H1 (cell line): Measurements from ENCODE around the gene TMEM260. TPM values are rescaled to one million over a fixed set of nuclear protein-coding genes. Genes with fewer than 3 reads are reported as not detected.

ENCODE experiments used
- CTCF ChIA-PET: fragments of 300-600 bp; sonication (Branson Sonifier 250); formaldehyde crosslinking; loops from one replicate; lab custom pipeline; 2021; ENCODE audit not compliant: partially characterized antibody; lab: Charles Lee
- POLR2A ChIA-PET: fragments of 300-600 bp; sonication (Branson Sonifier 250); formaldehyde crosslinking; loops from one replicate; lab custom pipeline; 2021; ENCODE audit warnings: inconsistent platforms; ENCODE audit not compliant: partially characterized antibody; lab: Charles Lee
- DNase-seq, 2 experiments: peaks; one replicate each; pipeline versions ENCODE4 v3.0.0 to v3.0.0-alpha.2; 2010 to 2022; ENCODE audit warnings: low spot score in 2 of 2, low read depth in 1 of 2, mixed read lengths in 1 of 2
- FAIRE-seq: peaks from 2 replicates; lab custom pipeline; 2011; peaks lifted over from hg19 to GRCh38; lab: Jason Lieb, UNC
- H2AFZ ChIP-seq: 2 replicates; pipeline ENCODE4 v1.8.1; 2012; ENCODE audit warnings: low read length, inconsistent platforms
- H2AK5ac ChIP-seq: 2 replicates; pipeline ENCODE4 v1.6.1; 2013; ENCODE audit warnings: low read depth, low read length
- H2BK120ac ChIP-seq: replicated peaks from 2 replicates; pipeline ENCODE3; 2013; ENCODE audit warnings: low read depth, low read length, inconsistent platforms
- H2BK12ac ChIP-seq: 2 replicates; pipeline ENCODE4 v1.6.1; 2013; ENCODE audit warnings: low read depth, low read length
- H2BK15ac ChIP-seq: 2 replicates; pipeline ENCODE4 v1.6.1; 2013; ENCODE audit warnings: low read length
- H2BK20ac ChIP-seq: 2 replicates; pipeline ENCODE4 v1.6.1; 2013; ENCODE audit warnings: low read length
- H2BK5ac ChIP-seq: 2 replicates; pipeline ENCODE4 v1.6.1; 2013; ENCODE audit warnings: low read depth, low read length
- H3K14ac ChIP-seq: 2 replicates; pipeline ENCODE4 v1.6.1; 2013; ENCODE audit warnings: inconsistent platforms; ENCODE audit not compliant: insufficient read length
- H3K18ac ChIP-seq: 2 replicates; pipeline ENCODE4 v1.6.1; 2013; ENCODE audit warnings: low read length; ENCODE audit errors: extremely low read depth
- H3K23ac ChIP-seq: 2 replicates; pipeline ENCODE4 v1.6.1; 2013; ENCODE audit warnings: inconsistent platforms; ENCODE audit not compliant: insufficient read length
- H3K23me2 ChIP-seq: 2 replicates; pipeline ENCODE4 v1.6.1; 2013; ENCODE audit warnings: low read depth, low read length
- H3K27ac ChIP-seq: 2 replicates; pipeline ENCODE4 v1.6.1; 2011; ENCODE audit warnings: low read depth, low read length, inconsistent platforms
- H3K27me3 ChIP-seq, 4 experiments: replicated peaks in 1 of 4; 1 replicate in 1 of 4; 2 replicates in 3 of 4; pipeline versions ENCODE4 v1.6.1 to v1.8.1; 2011 to 2013; ENCODE audit warnings: low read length in 3 of 4, mild to moderate bottlenecking in 3 of 4, inconsistent platforms in 2 of 4, mixed read lengths in 2 of 4, moderate library complexity in 1 of 4; ENCODE audit not compliant: control insufficient read depth in 3 of 4, insufficient read depth in 3 of 4; ENCODE audit errors: extremely low read depth in 1 of 4
- H3K36me3 ChIP-seq, 4 experiments: 2 replicates each; pipeline versions ENCODE4 v1.6.1 to v1.8.1; 2011 to 2013; ENCODE audit warnings: mild to moderate bottlenecking in 4 of 4, low read length in 3 of 4, moderate library complexity in 2 of 4, control low read depth in 1 of 4, inconsistent platforms in 1 of 4; ENCODE audit not compliant: insufficient read depth in 4 of 4, control insufficient read depth in 2 of 4
- H3K4ac ChIP-seq: replicated peaks from 2 replicates; pipeline ENCODE3; 2013; ENCODE audit warnings: low read length, low read depth, mixed read lengths, inconsistent platforms; ENCODE audit not compliant: insufficient read length
- H3K4me1 ChIP-seq, 4 experiments: replicated peaks in 1 of 4; 1 replicate in 1 of 4; 2 replicates in 3 of 4; pipeline versions ENCODE4 v1.6.1 to v1.8.1; 2011 to 2013; ENCODE audit warnings: low read length in 3 of 4, inconsistent platforms in 2 of 4, mixed read lengths in 1 of 4; ENCODE audit not compliant: insufficient read depth in 4 of 4, control insufficient read depth in 3 of 4
- H3K4me2 ChIP-seq, 2 experiments: 2 replicates each; pipeline versions ENCODE4 v1.6.1 to v1.8.1; 2011 to 2013; ENCODE audit warnings: low read depth in 2 of 2, low read length in 2 of 2, control low read depth in 1 of 2, inconsistent platforms in 1 of 2, mild to moderate bottlenecking in 1 of 2; ENCODE audit not compliant: insufficient read depth in 1 of 2
- H3K4me3 ChIP-seq, 4 experiments: fragments of 200-600, 300-600 bp in 1 of 4; sonication (generic), shearing (Covaris generic), sonication (Bioruptor Twin) in 1 of 4; 2 replicates each; pipeline versions ENCODE4 v1.5.1 to v1.8.1; 2011 to 2016; ENCODE audit warnings: low read length in 4 of 4, low read depth in 3 of 4, control low read depth in 2 of 4, inconsistent platforms in 2 of 4, mild to moderate bottlenecking in 2 of 4, mixed read lengths in 1 of 4, moderate library complexity in 1 of 4; ENCODE audit not compliant: insufficient read depth in 2 of 4; ENCODE audit errors: extremely low read depth in 1 of 4
- H3K56ac ChIP-seq: replicated peaks from 2 replicates; pipeline ENCODE3; 2013; ENCODE audit warnings: low read depth, mild to moderate bottlenecking, mixed read lengths, low read length, inconsistent platforms; ENCODE audit not compliant: insufficient read length
- H3K79me1 ChIP-seq: 2 replicates; pipeline ENCODE4 v1.6.1; 2013; ENCODE audit warnings: low read depth, low read length, control low read depth
- H3K79me2 ChIP-seq, 2 experiments: 2 replicates each; pipeline versions ENCODE4 v1.6.1 to v1.8.1; 2012 to 2013; ENCODE audit warnings: low read length in 2 of 2, mild to moderate bottlenecking in 2 of 2, inconsistent platforms in 1 of 2; ENCODE audit not compliant: insufficient read depth in 2 of 2, control insufficient read depth in 1 of 2
- H3K9ac ChIP-seq, 4 experiments: replicated peaks in 1 of 4; 1 replicate in 1 of 4; 2 replicates in 3 of 4; pipeline versions ENCODE4 v1.6.1 to v1.8.1; 2011 to 2013; ENCODE audit warnings: low read depth in 3 of 4, low read length in 3 of 4, control low read depth in 2 of 4, mild to moderate bottlenecking in 2 of 4, moderate library complexity in 2 of 4, inconsistent platforms in 1 of 4; ENCODE audit errors: extremely low read depth in 1 of 4
- H3K9me3 ChIP-seq, 2 experiments: 2 replicates each; pipeline versions ENCODE4 v1.6.1 to v1.8.1; 2012 to 2013; ENCODE audit warnings: mild to moderate bottlenecking in 2 of 2, moderate library complexity in 2 of 2, control low read depth in 1 of 2, inconsistent platforms in 1 of 2, low read depth in 1 of 2, low read length in 1 of 2, mixed read lengths in 1 of 2; ENCODE audit not compliant: insufficient read depth in 2 of 2
- H4K20me1 ChIP-seq, 2 experiments: replicated peaks in 1 of 2; 2 replicates each; pipeline versions ENCODE3 to v1.8.1; 2011 to 2013; ENCODE audit warnings: inconsistent platforms in 2 of 2, low read length in 2 of 2, mild to moderate bottlenecking in 1 of 2; ENCODE audit not compliant: insufficient read depth in 2 of 2, control insufficient read depth in 1 of 2
- H4K5ac ChIP-seq: 2 replicates; pipeline ENCODE4 v1.6.1; 2013; ENCODE audit warnings: low read length, low read depth, mixed read lengths, inconsistent platforms; ENCODE audit not compliant: insufficient read length
- H4K8ac ChIP-seq: 2 replicates; pipeline ENCODE4 v1.8.0; 2013; ENCODE audit warnings: mild to moderate bottlenecking, moderate library complexity, low read length, inconsistent platforms; ENCODE audit not compliant: insufficient read depth; ENCODE audit errors: extremely low read depth
- H4K91ac ChIP-seq: replicated peaks from 2 replicates; pipeline ENCODE3; 2013; ENCODE audit warnings: low read length, mixed read lengths, inconsistent platforms; ENCODE audit not compliant: insufficient read length
- CHD2 ChIP-seq: IDR thresholded peaks from 2 replicates; pipeline ENCODE4 v1.6.1; 2012; ENCODE audit warnings: low read length, improper control_type of control experiment
- E2F6 ChIP-seq: IDR thresholded peaks from 2 replicates; pipeline ENCODE4 v1.6.1; 2012; ENCODE audit warnings: inconsistent platforms
- EGR1 ChIP-seq: IDR thresholded peaks from 2 replicates; pipeline ENCODE4 v1.6.1; 2011; ENCODE audit warnings: low read depth, low read length, borderline replicate concordance
- FOSL1 ChIP-seq: IDR thresholded peaks from 2 replicates; pipeline ENCODE4 v1.6.1; 2011; ENCODE audit warnings: mild to moderate bottlenecking, low read depth, low read length, moderate library complexity; ENCODE audit not compliant: insufficient read depth
- MAX ChIP-seq: IDR thresholded peaks from 2 replicates; pipeline ENCODE4 v1.6.1; 2012; ENCODE audit warnings: inconsistent platforms
- PHF8 ChIP-seq: fragments of 200-600 bp; sonication (generic); conservative IDR thresholded peaks from 2 replicates; pipeline ENCODE4 v1.7.1; 2012; ENCODE audit warnings: low read depth, mild to moderate bottlenecking, inconsistent platforms, low read length, moderate library complexity
- POU5F1 ChIP-seq: IDR thresholded peaks from 2 replicates; pipeline ENCODE4 v1.6.1; 2011; ENCODE audit warnings: low read depth, mild to moderate bottlenecking, low read length, moderate library complexity
- RXRA ChIP-seq: IDR thresholded peaks from 2 replicates; pipeline ENCODE4 v1.6.1; 2011; ENCODE audit warnings: low read depth, mild to moderate bottlenecking, low read length, moderate library complexity; ENCODE audit not compliant: insufficient read depth
- SP2 ChIP-seq: IDR thresholded peaks from 2 replicates; pipeline ENCODE4 v1.6.1; 2012; ENCODE audit warnings: mild to moderate bottlenecking, low read length, inconsistent platforms
- SUZ12 ChIP-seq: fragments of 200-600 bp; sonication (generic); IDR thresholded peaks from 2 replicates; pipeline ENCODE4 v1.6.1; 2012; ENCODE audit warnings: mild to moderate bottlenecking, inconsistent platforms, low read length, moderate library complexity, mixed read lengths
- TAF1 ChIP-seq: IDR thresholded peaks from 2 replicates; pipeline ENCODE4 v1.6.1; 2011; ENCODE audit warnings: mild to moderate bottlenecking, low read depth, low read length
- TAF7 ChIP-seq: optimal IDR thresholded peaks from 2 replicates; pipeline ENCODE3; 2011; ENCODE audit warnings: low read depth, mild to moderate bottlenecking, inconsistent platforms, low read length, moderate library complexity, borderline replicate concordance
- TEAD4 ChIP-seq: IDR thresholded peaks from 2 replicates; pipeline ENCODE4 v1.6.1; 2012; ENCODE audit warnings: low read depth, low read length, inconsistent platforms, mixed read lengths
- ZNF274 ChIP-seq: IDR thresholded peaks from 2 replicates; pipeline ENCODE4 v1.7.0; 2012; ENCODE audit warnings: low read length, borderline replicate concordance; ENCODE audit errors: extremely low read depth
- WGBS, 2 experiments: shearing (Covaris generic) in 1 of 2; methylation state at CpG; one replicate each; pipeline versions ENCODE4 v1.1.6 to v1.1.7; 2013 to 2015; ENCODE audit warnings: low lambda C conversion rate in 2 of 2, mixed read lengths in 2 of 2, inconsistent platforms in 1 of 2, low coverage in 1 of 2, missing lambda C conversion rate in 1 of 2; ENCODE audit not compliant: insufficient replicate concordance in 2 of 2, insufficient coverage in 1 of 2, insufficient read length in 1 of 2; ENCODE audit errors: extremely low coverage in 1 of 2, missing lambda C conversion rate in 1 of 2; 5-methylcytosine and 5-hydroxymethylcytosine counted together
- polyA plus RNA-seq, 7 experiments: library from polyadenylated mRNA; depleted of rRNA in 3 of 7; stranded (reverse) in 5 of 7; unstranded in 2 of 7; fragments of >200 nt in 5 of 7; fragments of 200-250 nt in 2 of 7; gene quantifications; 1 replicate in 5 of 7; 2 replicates in 1 of 7; 4 replicates in 1 of 7; pipeline versions ENCODE4 v1.2.1 to v1.2.3, GENCODE V29; 2011 to 2013; ENCODE audit warnings: missing spikeins in 2 of 7, mixed read lengths in 2 of 7
- total RNA-seq: library from RNA; stranded (reverse); fragmentation: NEBNext Ultra II Directional; extraction: Animal tissue kit (Norgen Biotek cat#: 25700); gene quantifications from 2 replicates; pipeline ENCODE4 v1.2.1, GENCODE V29; 2021

The TMEM260 gene
- total and polyA plus RNA-seq, 2 of the 8 experiments (the other 6 are each of a cell fraction or from before 2014, with no cell fraction given): 14.4 to 15.2 TPM

- ChIA-PET POLR2A (interaction anchor here (0.8 kb wide), 1 partner anchor 10 kb away, joined by 3 read pairs; no protein-coding TSS in a partner anchor), CTCF (interaction anchor here (0.6 to 1.3 kb wide), 3 partner anchors 8 to 29 kb away, joined by 3 to 4 read pairs (median 3); partner anchors contain the start of gene TMEM260)
- no peak overlapping the region for H4K5ac ChIP-seq
- no peak overlapping the region for H2BK20ac ChIP-seq
- no peak overlapping the region for H3K9ac ChIP-seq
- no peak overlapping the region for H4K8ac ChIP-seq
- H3K56ac ChIP-seq: no peak overlapping the region
- H3K27me3 ChIP-seq: no peaks in the 10 kb centered on the region
- no peak overlapping the region for H2BK120ac ChIP-seq
- no peak overlapping the region for H3K27ac ChIP-seq
- peaks cover 0 to 2% of the 10 kb centered on the region in 2 experiments for H4K20me1 ChIP-seq
- H3K18ac ChIP-seq: no peak overlapping the region
- H2BK5ac ChIP-seq: no peak overlapping the region
- 85% methylated on average over 1 of the region's 1 CpG; no CpG with 5 or more reads in 1 of the 2 experiments for WGBS, 2 experiments
- H3K9me3 ChIP-seq: no peaks in the 10 kb centered on the region
- no peaks in the 10 kb centered on the region for H3K79me1 ChIP-seq
- peaks cover 0 to 9% (median 0%) of the 10 kb centered on the region in 4 experiments; a peak in 2 of 8 replicates for H3K36me3 ChIP-seq
- no peak overlapping the region for H3K4ac ChIP-seq
- H2AFZ ChIP-seq: no peak overlapping the region
- DNase-seq: no peak
- peaks cover 0 to 19% of the 10 kb centered on the region in 2 experiments; a peak in 2 of 4 replicates for H3K79me2 ChIP-seq
- H4K91ac ChIP-seq: no peak overlapping the region
- H3K4me3 ChIP-seq: no peak overlapping the region
- peak; percentile 50 for FAIRE-seq
- no peak overlapping the region for H2BK15ac ChIP-seq
- H3K23ac ChIP-seq: no peak overlapping the region
- H2BK12ac ChIP-seq: no peak overlapping the region
- no peak overlapping the region for H3K4me2 ChIP-seq
- no peak overlapping the region for H2AK5ac ChIP-seq
- no peaks in the 10 kb centered on the region; the same call in 1 of the 2 replicates for H3K23me2 ChIP-seq
- no peak overlapping the region for H3K14ac ChIP-seq
- H3K4me1 ChIP-seq: peaks cover 0 to 5% (median 0%) of the 10 kb centered on the region in 4 experiments; a peak in 1 of 7 replicates
- TF ChIP-seq MAX: no peak
- no peak for TF ChIP-seq TAF1
- no peak for TF ChIP-seq CHD2
- no peak for TF ChIP-seq ZNF274
- TF ChIP-seq FOSL1: no peak
- no peak for TF ChIP-seq TAF7
- no peak for TF ChIP-seq PHF8
- no peak for TF ChIP-seq TEAD4
- TF ChIP-seq RXRA: no peak
- TF ChIP-seq SUZ12: no peak
- TF ChIP-seq POU5F1: no peak
- no peak for TF ChIP-seq EGR1
- TF ChIP-seq SP2: no peak
- TF ChIP-seq E2F6: no peak
Measured at GRCh38 chr14:56587701-56588100, 8.1 kb downstream of the TMEM260 start.
